Measurements from ENCODE around the gene WASF2.
A peak's percentile ranks its signal among the peaks of the same experiment; 100 is the strongest.
"Not testable (repeated sequence)": the region's sequence is repeated elsewhere in the genome, so short reads cannot be mapped to it uniquely, and the experiment has no call there.

The WASF2 gene

GRCh38 chr1:27392778-27393635 is 97.0 kb downstream of the WASF2 start:
- no peak overlapping the region for H3K27ac ChIP-seq

GRCh38 chr1:27392096-27392777 is 97.7 kb downstream of the WASF2 start, which contains the start of gene GPR3:
TSS of gene GPR3 (plus strand) at chr1:27392622. CDS start at chr1:27393799, 1,177 bp downstream.
- peaks cover 54% of the 10 kb centered on the region for H3K27me3 ChIP-seq
- peak within 1 kb of the TSS; percentile 38 to 50 for H3K4me3 ChIP-seq (ENCODE audit: low read depth in 1 of 2, low read length in 1 of 2)
- no peak within 1 kb of the TSS for H3K27ac ChIP-seq
- no peaks in the 10 kb centered on the region for H3K9me3 ChIP-seq
- TF ChIP-seq CTCF (IDR thresholded peaks at IDR 0.05) = peak; percentile 42
- H3K4me1 ChIP-seq (ENCODE audit: control insufficient read depth in 1 of 2, insufficient read depth in 1 of 2, low read depth in 1 of 2, low read length in 1 of 2) = peaks cover 14 to 17% of the 10 kb centered on the region in 2 experiments
- H3K36me3 ChIP-seq = no peaks in the 10 kb centered on the region

More at GRCh38 chr1:27392778-27393635, 97.0 kb downstream of the WASF2 start:
- Histone ChIP-seq H3K27me3 (peaks cover 54% of the 10 kb centered on the region), H3K4me3 (ENCODE audit: low read depth in 1 of 2, low read length in 1 of 2) (peak overlapping the region; percentile 38 to 50), H3K4me1 (ENCODE audit: control insufficient read depth in 1 of 2, insufficient read depth in 1 of 2, low read depth in 1 of 2, low read length in 1 of 2) (peaks cover 14 to 17% of the 10 kb centered on the region in 2 experiments), H3K36me3 (no peaks in the 10 kb centered on the region), H3K9me3 (no peaks in the 10 kb centered on the region)
- peak; percentile 5 for TF ChIP-seq CTCF (IDR thresholded peaks at IDR 0.05)

- Histone ChIP-seq H3K4me3 (ENCODE audit: low read depth in 1 of 2, low read length in 1 of 2) (peak overlapping the region in 1 of 2 experiments; percentile 50), H3K36me3 (no peaks in the 10 kb centered on the region), H3K27ac (no peak overlapping the region), H3K27me3 (peaks cover 54% of the 10 kb centered on the region), H3K4me1 (ENCODE audit: control insufficient read depth in 1 of 2, insufficient read depth in 1 of 2, low read depth in 1 of 2, low read length in 1 of 2) (peaks cover 14 to 17% of the 10 kb centered on the region in 2 experiments), H3K9me3 (no peaks in the 10 kb centered on the region)
- TF ChIP-seq CTCF (IDR thresholded peaks at IDR 0.05) = no peak
These were observed 98.4 kb downstream of the WASF2 start for GRCh38 chr1:27391511-27392095.

- no peak overlapping the region for H3K27ac ChIP-seq
- peaks cover 42% of the 10 kb centered on the region for H3K27me3 ChIP-seq
- H3K4me1 ChIP-seq (ENCODE audit: control insufficient read depth in 1 of 2, insufficient read depth in 1 of 2, low read depth in 1 of 2, low read length in 1 of 2) = peaks cover 14 to 18% of the 10 kb centered on the region in 2 experiments
- peak; percentile 96 for TF ChIP-seq CTCF (IDR thresholded peaks at IDR 0.05)
- H3K4me3 ChIP-seq (ENCODE audit: low read depth in 1 of 2, low read length in 1 of 2) = no peak overlapping the region
- no peaks in the 10 kb centered on the region for H3K9me3 ChIP-seq
- no peaks in the 10 kb centered on the region for H3K36me3 ChIP-seq
These were observed 101.5 kb downstream of the WASF2 start for GRCh38 chr1:27388337-27389005.

GRCh38 chr1:27384797-27385196 is 105.2 kb downstream of the WASF2 start:
- H3K27me3 ChIP-seq = peaks cover 27% of the 10 kb centered on the region
- not testable (repeated sequence) for H3K4me1 ChIP-seq (ENCODE audit: control insufficient read depth in 1 of 2, insufficient read depth in 1 of 2, low read depth in 1 of 2, low read length in 1 of 2); H3K4me3 ChIP-seq (ENCODE audit: low read depth in 1 of 2, low read length in 1 of 2); H3K9me3 ChIP-seq; H3K27ac ChIP-seq; H3K36me3 ChIP-seq
